ENCODE results near the gene HPCAL1.
A peak's percentile ranks its signal among the peaks of the same experiment; 100 is the strongest.

- no peak for TF ChIP-seq CTCF (IDR thresholded peaks at IDR 0.05; ENCODE audit: extremely low read depth in 1 of 2, insufficient read depth in 1 of 2, low read depth in 1 of 2, low read length in 2 of 2)
- no peak for TF ChIP-seq EZH2 (IDR thresholded peaks at IDR 0.05; ENCODE audit: borderline replicate concordance, low read depth, low read length, severe bottlenecking)
- TF ChIP-seq MAX (IDR thresholded peaks at IDR 0.05; ENCODE audit: insufficient read depth, insufficient read length), result no peak
- TF ChIP-seq POLR2A (IDR thresholded peaks at IDR 0.05; ENCODE audit: low read depth, low read length), result no peak
- peak; percentile 28 for TF ChIP-seq POLR2AphosphoS5 (IDR thresholded peaks at IDR 0.05; ENCODE audit: insufficient read depth, low read depth, low read length)
- TF ChIP-seq JUN (IDR thresholded peaks at IDR 0.05; ENCODE audit: borderline replicate concordance, insufficient read depth, insufficient read length, low read depth), result no peak
- no peak for TF ChIP-seq MYC (IDR thresholded peaks at IDR 0.05; ENCODE audit: low read depth, low read length)
Observed at GRCh38 chr2:10438688-10439087, 136.0 kb downstream of the HPCAL1 start.

Data from endothelial cell of umbilical vein (primary cell).